NCI-H748 (cell line): ENCODE measurements around the gene ARHGAP6.
"Not testable (repeated sequence)": the region's sequence is repeated elsewhere in the genome, so short reads cannot be mapped to it uniquely, and the experiment has no call there.

Experiments
- DNase-seq: peaks from one replicate; lab custom pipeline; 2025; ENCODE audit not compliant: unreplicated experiment; lab: John Stamatoyannopoulos, UW

Gene ARHGAP6

DNA sequence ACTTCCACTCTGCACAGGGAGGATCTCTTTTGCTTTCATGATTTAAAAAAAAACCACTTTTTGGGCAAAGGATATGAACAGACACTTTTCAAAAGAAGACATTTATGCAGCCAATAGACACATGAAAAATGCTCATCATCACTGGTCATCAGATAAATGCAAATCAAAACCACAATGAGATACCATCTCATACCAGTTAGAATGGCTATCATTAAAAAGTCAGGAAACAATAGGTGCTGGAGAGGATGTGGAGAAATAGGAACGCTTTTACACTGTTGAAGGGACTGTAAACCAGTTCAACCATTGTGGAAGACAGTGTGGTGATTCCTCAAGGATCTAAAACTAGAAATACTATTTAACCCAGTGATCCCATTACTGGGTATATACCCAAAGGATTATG is 87.4 kb downstream of the ARHGAP6 start:
- not testable (repeated sequence) for DNase-seq

DNA sequence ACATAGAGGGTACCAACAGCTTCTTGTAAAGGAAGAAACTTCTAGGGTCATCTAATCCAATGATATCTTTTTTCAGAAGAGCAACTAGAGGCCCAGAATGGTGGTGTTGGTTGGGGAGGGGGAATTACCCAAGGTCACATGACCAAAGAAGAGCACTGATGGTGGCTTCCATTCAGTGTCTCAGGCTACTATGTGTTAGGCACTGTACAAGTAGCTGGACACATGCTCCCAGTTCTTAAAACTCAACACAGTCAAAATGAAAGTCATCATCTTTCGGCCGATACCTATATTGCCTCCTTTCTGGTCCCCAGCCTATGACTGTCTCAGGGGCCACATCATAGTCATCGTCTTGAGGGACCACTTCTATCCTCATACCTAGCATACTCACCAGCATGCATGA is 88.1 kb downstream of the ARHGAP6 start:
- no peak for DNase-seq

DNA sequence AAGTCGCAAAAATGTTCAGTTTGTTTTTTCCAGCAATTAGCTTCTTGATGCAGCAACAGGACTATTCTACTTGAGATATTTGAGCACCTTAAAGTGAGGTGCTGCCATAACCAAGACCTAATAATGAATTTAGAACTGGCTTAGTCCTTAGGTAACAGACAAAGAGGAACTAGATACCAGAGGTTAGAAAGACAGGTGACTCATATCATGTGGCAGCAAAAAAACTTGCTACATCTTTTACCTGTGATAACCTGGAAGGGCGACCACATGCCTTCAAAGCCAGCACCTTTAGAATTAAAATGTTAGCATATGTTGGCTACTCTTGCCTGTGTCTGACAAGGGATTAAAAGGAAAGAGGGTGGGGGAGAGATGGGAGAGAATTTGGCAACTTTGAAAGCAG is 90.4 kb downstream of the ARHGAP6 start:
- DNase-seq, result no peak

DNA sequence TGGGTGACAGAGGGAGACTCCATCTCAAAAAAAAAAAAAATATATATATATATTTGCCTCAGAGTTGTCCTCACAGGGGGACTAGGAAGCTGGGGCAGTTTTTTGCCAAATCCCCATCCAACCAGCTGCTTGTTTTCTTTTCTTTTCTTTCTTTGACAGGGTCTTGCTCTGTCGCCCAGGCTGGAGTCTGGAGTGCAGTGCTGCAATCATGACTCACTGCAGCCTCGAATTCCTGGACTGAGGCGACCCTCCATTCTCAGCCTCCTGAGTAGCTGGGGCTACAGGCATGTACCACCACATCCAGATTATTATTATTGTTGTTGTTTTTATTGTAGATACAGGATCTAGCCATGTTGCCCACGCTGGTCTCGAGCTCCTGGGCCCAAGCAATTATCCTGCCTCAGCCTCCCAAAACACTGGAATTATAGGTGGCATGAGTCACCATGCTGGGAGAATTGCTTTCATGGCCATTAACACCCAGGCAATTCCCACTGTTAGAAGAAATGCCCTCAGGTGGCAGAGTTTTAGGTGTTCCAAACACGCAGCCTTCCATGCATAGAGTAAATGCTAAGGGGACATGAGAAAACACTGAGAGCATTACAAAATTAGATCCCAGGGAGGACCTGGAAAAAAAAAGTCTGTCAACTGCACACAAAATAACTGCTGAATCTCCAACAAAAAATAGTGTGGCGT is 98.0 kb downstream of the ARHGAP6 start:
- DNase-seq, result no peak

DNA sequence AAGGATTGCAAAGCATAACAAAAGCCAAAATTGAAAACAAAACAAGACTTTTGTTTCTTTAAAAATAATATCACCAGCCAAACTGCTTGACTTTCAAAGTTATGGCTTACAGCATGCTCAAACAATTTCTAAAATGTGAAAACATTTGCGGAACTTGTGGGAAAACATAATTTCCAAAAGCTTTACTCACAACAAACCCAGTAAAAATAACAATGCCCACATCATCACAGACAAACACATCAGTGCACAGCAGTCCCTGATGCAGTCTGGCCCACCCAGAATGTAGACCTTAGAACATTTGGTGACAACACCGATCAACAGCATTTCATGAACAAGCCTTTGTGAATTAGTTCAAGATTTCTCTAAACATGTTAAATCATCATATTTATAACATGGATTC is 98.9 kb downstream of the ARHGAP6 start:
- DNase-seq, result no peak

DNA sequence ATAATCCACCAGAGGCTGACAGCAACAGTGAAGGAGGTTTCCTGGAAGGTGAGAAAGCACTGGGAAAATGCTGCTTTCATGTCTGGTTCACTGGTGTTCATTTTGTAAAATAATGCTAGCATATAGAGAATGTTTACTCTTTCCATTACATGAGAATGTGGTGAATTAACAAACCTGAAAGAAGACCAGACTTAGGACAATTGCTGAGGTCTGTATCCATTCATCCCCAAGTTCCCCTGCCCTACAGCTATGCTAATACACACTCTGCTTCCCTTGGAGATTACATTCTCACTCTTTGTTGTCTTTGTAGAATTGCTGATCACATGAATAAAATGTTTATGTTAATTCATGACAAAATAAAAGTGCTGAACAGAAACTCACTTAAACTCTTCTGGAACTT is 99.5 kb downstream of the ARHGAP6 start:
- no peak for DNase-seq

DNA sequence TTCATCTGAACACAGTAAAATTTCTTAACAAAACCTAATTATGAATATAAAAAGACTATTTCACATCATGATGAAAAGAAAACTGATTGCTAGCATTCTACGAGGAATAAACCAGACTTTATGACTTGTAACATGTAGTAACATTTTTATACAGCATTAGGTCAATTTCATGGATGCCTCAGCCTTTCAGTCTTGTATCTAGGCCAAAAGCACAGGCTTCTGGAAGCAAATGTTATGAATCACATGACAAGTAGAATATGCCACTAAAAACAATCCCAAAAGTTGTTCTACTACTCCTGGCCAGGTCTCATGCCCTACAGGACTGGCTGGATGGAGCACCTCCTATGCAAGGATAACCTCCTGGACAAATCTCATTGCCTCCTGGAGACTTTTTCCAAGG is 101.2 kb downstream of the ARHGAP6 start:
- DNase-seq, result no peak

DNA sequence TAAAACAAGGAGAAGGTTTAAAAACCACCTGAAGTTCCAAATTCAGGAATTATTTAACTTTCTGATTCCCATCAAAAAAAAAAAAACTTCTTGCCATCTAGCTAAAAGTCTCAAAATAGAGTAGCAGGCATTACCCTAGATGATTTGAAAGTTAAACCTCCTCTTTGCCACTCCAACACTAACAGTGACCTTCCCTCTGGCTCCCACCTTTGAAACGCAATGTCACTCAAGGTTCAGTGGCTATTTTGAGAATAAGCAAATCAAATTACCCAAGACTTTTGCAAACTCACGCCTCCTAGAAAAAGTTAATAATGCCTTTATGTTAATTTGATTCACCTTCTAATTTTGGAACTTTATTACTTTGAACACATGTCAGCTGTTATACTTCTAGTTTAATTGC is 103.2 kb downstream of the ARHGAP6 start:
- no peak for DNase-seq

DNA sequence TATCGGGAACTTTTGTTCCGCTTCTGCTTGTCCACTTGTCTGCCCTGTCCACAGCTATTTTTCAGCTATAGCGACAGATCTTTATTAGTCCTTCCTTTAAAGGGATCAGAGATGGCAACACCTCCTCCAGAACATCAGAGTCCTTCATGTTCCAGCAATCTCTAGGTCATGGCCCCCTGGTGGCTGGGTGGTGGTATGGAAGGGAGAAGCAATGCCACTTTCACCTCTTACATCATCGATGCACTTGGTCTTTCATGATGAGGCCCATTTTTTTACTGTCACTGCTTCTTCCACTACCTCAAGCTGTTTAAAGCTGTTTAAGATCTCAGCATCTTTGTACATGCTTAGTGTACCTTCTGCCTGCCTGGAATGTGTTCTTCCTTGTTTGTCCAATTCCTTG is 106.7 kb downstream of the ARHGAP6 start:
- DNase-seq, result peak; percentile 2

DNA sequence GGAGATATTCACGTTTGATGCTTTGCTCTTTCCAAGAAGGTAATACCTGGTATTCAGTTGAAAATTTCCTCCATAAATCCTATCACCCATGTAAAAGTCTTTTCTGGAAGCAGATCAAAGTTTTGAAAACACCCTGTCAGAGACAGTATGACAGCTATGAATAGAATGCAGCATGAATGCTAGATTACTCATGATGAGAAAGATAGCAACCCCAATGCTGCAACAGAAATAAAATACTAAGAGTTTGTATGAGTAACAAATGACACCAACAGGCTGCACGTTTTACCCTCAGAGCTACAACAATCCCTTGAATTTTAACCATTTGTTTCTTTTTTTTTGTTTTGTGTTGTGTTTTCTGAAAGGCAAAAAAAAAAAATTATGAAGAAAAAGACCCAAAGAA is 108.6 kb downstream of the ARHGAP6 start:
- no peak for DNase-seq

DNA sequence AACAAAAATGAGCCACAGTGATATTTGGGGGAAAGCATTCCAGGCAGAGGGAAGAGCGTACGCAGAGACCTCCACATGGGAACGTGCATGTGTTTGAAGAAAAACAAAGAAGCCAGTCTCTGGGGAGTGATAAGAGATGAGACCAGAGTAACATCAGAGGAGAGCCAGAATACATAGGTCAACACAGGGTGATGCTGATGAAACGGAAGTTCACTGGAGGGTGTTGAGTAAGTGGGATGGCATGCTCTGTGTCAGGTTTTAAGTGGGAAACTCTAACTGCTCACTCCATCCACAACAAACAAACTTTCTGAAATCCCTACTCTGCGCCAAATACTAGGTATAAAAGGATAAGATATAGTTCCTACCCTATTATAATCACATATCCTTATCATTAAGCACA is 110.0 kb downstream of the ARHGAP6 start:
- no peak for DNase-seq

DNA sequence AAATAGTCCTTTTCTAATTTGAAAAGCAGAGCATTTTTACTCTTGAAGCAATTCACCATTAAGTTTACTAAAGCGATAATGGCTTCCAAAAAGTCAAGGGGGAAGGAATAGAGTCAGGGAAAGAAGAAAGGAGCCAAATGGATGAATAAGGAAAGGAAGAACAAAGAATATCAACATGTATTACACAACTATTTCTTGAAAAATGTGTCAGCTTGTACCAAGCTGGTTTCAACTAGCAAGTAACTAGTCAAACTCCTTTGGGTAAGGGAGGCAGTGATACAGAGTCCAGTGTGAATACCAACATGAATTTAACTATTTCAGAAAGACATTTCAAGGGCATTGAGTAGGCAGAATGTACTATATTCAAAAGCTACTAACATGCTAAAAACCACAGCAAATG is 112.1 kb downstream of the ARHGAP6 start:
- no peak for DNase-seq

DNA sequence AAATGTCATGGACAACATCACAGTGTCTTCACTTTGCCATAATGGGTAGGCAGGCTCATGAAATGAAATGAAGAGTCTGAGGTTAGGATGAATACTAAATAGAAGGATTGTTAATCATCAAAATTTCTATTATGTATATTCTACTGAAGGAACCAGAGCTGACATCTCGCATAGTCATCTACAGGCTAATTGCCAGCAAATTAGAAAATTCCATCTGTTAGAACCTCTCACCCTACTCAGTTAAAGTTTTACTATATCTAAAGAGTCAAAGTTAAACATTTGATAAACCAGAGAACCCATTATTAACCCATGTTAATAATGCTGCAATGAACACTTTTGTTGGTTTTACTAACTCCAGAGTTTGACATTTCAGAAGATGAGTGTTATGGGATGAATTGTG is 114.6 kb downstream of the ARHGAP6 start:
- DNase-seq, result no peak

DNA sequence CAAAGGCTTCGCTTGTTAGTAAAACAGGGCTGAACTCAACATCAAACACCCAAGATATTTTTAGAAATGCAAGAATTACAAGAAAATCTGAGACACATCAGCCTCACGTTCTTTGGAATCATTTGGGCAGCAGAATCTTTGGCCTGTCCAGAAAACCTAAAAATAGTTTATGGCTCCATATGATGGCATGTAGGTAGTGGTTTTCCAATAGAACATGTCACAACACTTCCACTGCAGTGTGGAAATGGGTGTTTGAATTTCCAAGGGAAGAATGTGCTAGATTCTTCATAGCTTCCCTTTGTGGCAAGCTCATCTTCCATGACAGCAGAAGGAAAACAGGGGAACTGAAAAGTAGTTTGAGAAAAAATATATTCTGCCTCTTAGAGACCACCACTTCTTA is 118.8 kb downstream of the ARHGAP6 start:
- DNase-seq, result no peak

DNA sequence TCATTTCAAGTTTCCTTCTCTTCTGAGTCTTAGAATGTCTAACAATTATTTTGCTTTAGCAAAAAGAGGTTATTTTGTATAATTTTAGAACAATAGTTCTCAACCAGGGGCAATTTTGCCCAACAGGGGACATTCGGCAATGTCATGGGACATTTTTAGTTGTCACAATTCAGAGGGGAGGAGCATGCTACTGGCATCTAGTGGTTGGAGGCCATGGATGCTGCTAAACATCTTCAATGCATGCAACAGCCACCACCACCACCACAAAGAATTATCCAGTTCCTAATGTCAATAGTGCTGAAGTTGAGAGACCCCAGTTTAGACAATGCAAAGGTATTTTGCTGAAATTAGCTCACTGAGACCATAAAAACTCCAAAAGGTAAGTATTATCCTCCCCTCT is 122.5 kb downstream of the ARHGAP6 start:
- DNase-seq, result no peak

DNA sequence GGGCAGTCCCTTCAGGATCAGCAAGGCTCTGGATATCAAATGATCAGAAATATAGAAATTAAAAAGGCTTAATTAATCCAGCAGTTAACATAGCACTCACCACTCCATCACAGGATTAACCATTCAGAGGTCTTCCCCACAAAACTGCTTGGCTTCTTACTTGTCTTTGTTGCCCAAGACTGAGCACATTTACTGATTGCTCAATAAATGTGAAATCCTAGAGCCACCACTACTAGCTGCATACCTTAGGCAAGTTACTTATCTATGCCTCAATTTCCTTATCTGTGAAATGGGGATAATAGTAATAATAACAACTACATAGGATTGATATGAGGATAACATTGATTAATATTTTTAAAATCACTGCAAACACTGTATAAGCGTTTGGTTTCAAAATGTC is 124.2 kb downstream of the ARHGAP6 start:
- no peak for DNase-seq

DNA sequence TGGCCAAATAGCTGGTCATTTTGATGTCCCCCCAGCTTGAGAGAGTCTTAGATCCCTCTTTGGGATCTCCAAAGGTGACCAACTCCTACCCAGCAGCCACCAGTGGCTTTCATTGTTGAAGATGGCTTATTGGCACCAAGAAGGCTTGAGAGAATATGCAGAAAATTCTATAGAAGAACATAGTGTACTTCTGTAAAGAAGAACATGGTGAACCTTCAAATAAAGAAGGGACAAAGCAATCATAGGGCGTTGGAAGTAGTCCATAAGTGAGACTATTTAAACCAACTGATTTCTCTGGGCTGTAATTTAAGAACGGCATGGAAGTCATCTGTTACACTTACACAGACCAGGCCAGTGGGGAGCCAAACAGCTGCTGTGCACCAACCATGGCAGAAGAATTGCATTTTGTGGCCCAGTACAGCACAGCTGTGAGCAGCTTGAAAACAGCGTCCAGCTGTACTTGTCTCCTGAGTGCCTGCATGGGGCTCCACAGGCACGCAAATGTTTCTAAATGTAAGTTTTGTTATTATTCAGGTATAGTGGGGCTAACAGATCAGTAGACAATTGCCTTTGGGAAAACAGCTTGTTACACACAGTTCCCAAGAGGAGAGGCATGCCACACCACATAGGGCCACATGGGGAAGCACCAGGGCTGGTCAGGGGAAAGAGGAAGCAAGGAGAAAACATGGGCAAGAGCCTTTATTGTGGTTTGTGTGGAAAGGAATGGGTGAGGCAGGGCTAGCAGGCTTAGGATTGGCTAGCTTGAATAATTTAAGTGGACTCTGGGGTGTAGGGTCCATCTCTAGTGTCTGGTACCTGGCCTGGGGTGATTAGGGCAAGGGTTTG is 125.0 kb downstream of the ARHGAP6 start:
- no peak for DNase-seq

DNA sequence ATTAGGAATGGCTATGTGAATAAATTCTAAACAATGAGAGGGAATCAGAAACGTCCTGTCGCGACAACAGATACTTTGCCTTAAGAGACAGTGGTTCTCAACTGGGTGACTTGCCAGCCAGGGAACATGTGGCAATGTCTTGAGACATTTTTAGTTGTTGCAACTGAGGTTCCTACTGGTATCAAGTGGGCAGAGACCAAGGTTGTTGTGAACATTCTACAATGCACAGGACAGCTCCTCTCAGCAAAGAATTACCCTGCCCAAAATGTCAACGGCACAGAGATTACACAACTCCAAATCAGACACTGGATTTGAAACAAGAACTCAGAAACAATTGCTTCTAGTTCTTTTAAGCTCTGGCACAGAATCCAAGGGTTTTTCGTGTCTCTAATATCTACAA is 128.6 kb downstream of the ARHGAP6 start:
- no peak for DNase-seq

DNA sequence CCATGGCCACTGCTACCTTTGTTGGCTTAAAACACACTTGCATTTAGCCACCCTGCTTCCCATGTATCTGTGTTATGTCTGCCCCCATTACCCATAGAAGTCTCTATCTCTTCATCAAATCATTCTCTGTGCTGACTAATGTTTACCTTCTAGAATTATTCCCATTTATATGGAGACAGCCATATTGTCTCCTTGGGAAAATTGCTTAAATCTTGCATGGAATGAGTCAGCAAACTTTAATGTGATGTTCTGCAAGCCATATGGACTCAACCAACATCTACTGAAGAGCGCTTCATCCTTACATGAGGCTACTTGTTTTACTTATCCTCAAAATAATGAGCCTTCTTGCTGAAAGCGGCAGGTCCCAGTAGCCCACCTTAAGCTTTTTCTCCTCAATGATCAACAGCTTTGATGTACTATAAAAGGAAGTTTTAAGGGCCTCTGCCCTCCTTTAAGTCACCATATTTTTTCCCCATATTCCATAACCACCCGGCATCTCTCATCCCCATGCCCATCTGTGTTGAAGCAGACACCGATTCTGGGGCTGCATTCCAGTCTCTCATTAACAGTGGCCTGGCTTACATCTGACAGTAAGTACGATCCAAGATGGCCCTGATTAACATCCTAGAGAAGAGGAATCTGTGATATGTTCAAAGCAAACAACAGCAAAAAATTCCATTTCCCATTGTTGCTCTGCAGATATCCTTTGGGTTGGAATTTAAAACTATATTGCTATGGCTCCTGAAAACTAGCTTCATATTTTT is 130.4 kb downstream of the ARHGAP6 start:
- DNase-seq, result no peak

DNA sequence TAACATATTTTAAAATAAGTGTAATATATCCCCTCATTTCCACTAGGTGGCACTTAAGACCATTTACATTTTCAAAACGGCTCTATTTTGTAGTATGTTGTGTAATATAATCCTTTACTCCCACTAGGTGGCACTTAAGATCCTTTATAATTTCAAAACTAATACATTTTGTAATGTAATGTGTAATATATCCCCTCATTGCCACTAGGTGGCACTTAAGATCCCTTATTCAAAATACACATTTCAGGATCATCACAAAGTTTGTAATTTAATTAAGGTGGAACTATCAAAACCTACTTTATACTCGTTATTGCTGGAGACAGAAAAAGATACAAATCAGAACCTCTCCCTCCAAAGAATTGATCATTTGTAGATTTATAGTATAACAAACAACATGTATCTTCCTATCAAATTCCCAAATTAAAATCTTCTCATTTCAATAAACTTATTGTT is 132.5 kb downstream of the ARHGAP6 start:
- DNase-seq, result peak; percentile 87

DNA sequence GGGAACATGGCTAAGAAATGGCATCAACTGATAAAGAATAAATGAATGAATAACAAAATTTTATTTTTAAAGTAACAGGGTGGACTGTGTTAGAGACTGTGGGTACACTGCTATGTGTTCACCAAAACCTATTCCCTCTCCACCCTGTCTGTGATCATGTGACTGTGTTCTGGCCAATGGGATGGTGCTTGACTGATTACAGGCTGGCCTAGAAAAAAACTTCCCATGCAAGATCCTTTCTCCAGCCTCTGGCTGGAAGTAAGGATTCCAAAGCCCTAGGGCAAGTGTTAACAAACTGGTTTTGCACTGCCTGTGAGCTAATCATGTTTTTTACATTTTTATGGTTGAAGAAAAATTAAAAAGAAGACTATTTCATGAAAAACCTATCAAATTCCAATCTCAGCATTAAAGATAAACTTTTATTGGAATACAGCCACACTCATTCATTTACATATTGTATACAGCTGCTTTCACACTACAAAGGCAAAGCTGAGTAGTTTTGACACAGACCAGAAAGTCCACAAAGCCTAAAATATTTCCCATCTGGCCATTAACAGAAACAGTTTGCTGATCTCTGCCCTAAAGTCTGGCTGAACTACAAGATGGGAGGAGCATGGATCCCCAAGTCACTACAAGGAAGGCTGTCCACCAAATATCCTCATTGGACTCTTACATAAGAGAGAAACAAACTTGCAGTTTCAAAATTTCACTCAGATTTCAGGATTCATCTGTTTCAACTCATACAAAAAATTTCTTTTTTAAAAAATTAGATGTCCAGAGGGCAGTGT is 133.2 kb downstream of the ARHGAP6 start:
- peak; percentile 2 for DNase-seq
